Measurements from ENCODE around the gene THAP4. TPM values are rescaled to one million over a fixed set of nuclear protein-coding genes. Genes with fewer than 3 reads are reported as not detected.

Gene THAP4
- total and polyA plus RNA-seq, 2 of the 13 experiments (the other 11 are each of a cell fraction or from before 2014, with no cell fraction given) = 59.7 to 75.7 TPM

DNA sequence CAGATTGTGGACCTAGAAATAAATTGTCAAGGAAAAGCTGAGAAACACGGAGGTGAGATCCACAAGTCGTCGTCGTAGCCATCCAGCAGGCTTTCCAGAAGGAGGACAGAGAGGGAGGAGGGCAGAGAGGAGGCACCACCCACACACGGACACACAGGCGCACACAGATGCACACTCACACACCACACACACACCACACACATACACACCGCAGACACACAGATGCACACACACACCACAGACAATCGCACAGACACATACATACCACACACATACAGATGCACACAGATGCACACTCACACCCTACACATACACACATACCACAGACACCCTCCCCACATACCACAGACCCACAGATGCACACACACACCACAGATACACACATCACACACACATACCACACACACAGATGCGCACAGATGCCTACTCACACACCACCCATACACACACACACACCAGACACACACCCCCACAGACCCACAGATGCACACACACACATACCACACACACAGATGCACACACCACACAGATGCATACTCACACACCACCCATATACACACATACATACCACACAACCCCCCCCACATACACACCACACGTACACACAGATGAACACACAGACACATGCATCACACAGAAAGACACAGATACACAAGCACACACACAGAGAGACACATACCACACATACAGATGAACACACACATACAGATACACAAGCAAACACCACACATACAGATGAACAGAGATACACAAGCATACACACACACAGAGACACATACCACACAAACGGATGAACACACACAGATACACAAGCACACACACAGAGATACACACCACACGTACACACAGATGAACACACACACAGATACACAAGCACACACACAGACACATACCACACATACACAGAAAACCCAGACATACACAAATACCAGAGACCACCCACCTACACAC lies 91.2 kb downstream of the THAP4 start (continued):
- TF ChIP-seq, protein P1, sequence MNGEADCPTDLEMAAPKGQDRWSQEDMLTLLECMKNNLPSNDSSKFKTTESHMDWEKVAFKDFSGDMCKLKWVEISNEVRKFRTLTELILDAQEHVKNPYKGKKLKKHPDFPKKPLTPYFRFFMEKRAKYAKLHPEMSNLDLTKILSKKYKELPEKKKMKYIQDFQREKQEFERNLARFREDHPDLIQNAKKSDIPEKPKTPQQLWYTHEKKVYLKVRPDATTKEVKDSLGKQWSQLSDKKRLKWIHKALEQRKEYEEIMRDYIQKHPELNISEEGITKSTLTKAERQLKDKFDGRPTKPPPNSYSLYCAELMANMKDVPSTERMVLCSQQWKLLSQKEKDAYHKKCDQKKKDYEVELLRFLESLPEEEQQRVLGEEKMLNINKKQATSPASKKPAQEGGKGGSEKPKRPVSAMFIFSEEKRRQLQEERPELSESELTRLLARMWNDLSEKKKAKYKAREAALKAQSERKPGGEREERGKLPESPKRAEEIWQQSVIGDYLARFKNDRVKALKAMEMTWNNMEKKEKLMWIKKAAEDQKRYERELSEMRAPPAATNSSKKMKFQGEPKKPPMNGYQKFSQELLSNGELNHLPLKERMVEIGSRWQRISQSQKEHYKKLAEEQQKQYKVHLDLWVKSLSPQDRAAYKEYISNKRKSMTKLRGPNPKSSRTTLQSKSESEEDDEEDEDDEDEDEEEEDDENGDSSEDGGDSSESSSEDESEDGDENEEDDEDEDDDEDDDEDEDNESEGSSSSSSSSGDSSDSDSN (CRISPR knock-in tag; IDR thresholded peaks at IDR 0.05) = no peak
- TF ChIP-seq, protein P2, sequence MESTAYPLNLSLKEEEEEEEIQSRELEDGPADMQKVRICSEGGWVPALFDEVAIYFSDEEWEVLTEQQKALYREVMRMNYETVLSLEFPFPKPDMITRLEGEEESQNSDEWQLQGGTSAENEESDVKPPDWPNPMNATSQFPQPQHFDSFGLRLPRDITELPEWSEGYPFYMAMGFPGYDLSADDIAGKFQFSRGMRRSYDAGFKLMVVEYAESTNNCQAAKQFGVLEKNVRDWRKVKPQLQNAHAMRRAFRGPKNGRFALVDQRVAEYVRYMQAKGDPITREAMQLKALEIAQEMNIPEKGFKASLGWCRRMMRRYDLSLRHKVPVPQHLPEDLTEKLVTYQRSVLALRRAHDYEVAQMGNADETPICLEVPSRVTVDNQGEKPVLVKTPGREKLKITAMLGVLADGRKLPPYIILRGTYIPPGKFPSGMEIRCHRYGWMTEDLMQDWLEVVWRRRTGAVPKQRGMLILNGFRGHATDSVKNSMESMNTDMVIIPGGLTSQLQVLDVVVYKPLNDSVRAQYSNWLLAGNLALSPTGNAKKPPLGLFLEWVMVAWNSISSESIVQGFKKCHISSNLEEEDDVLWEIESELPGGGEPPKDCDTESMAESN (CRISPR knock-in tag; conservative IDR thresholded peaks at IDR 0.05) = no peak
- TF ChIP-seq SMARCC2 (IDR thresholded peaks at IDR 0.05) = no peak
- TF ChIP-seq, protein P3, sequence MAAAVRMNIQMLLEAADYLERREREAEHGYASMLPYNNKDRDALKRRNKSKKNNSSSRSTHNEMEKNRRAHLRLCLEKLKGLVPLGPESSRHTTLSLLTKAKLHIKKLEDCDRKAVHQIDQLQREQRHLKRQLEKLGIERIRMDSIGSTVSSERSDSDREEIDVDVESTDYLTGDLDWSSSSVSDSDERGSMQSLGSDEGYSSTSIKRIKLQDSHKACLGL (CRISPR knock-in tag; IDR thresholded peaks at IDR 0.05) = no peak
- peak; percentile 67; the same call in 1 of the 2 replicates for TF ChIP-seq FOXP1 (IDR thresholded peaks at IDR 0.05)
- no peak for TF ChIP-seq FOXP1 (CRISPR knock-in tag; IDR thresholded peaks at IDR 0.05)
- TF ChIP-seq NFRKB (IDR thresholded peaks at IDR 0.05) = 0 out of 2 replicates have a peak, but pooled peaks have one; percentile 13
- TF ChIP-seq TAF1 (CRISPR knock-in tag; IDR thresholded peaks at IDR 0.05) = no peak
- TF ChIP-seq SAFB2 (CRISPR knock-in tag; IDR thresholded peaks at IDR 0.05; ENCODE audit: borderline replicate concordance, low read depth) = 0 out of 2 replicates have a peak, but pooled peaks have one; percentile 8
- peak; percentile 90 for TF ChIP-seq ZNF282 (IDR thresholded peaks at IDR 0.05; ENCODE audit: partially characterized antibody)
- peak; percentile 70; the same call in 1 of the 2 replicates for TF ChIP-seq LCORL (IDR thresholded peaks at IDR 0.05)
- no peak for TF ChIP-seq LCORL (CRISPR knock-in tag; IDR thresholded peaks at IDR 0.05)
- TF ChIP-seq U2AF2 (IDR thresholded peaks at IDR 0.05; ENCODE audit: low read depth, low read length) = no peak
- no peak for TF ChIP-seq ZNF772 (CRISPR knock-in tag; IDR thresholded peaks at IDR 0.05)
- no peak for TF ChIP-seq MTF2 (CRISPR knock-in tag; IDR thresholded peaks at IDR 0.05; ENCODE audit: borderline replicate concordance)
- 0 out of 2 replicates have a peak, but pooled peaks have one; percentile 48 for TF ChIP-seq ZNF589 (CRISPR knock-in tag; conservative IDR thresholded peaks at IDR 0.05)
